ENCODE results near the gene CYBC1.

Gene CYBC1

DNA sequence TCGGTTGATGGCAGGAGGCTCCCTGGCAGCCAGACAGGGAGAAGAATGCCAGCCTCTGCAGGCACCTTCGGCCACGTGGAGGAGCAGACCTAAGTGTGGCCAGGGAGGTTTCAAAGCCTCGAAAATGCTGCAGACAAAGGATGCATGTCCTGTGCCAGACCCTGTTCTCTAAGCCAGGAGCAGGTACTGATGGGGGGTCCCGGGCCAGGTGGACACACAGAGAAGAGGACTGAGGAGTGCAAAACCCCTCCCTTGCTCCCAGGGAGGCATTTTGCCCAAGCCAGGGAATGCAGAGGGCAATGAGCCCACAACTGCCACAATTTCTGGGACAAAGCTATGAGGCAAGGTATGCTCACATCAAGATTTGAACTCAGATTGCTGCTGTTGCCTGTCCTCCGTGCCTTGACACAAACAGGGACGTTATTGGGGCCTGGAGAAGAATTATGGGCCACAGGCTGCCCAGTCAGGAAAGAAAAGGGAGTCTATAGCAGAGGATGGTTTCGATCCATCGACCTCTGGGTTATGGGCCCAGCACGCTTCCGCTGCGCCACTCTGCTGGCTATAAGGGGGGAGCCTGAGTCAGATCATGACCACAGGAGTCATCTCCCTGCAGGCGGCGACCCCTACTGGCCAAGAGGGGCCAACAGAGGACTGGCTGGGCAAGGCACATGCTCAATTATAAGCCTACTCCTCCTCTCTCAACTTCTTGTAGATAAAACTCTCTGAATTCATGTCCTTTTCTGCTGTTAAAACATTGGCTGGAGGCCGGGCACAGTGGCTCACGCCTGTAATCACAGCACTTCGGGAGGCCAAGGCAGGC, 43.9 kb upstream of the CYBC1 start (continued):
- TF ChIP-seq, protein P1, sequence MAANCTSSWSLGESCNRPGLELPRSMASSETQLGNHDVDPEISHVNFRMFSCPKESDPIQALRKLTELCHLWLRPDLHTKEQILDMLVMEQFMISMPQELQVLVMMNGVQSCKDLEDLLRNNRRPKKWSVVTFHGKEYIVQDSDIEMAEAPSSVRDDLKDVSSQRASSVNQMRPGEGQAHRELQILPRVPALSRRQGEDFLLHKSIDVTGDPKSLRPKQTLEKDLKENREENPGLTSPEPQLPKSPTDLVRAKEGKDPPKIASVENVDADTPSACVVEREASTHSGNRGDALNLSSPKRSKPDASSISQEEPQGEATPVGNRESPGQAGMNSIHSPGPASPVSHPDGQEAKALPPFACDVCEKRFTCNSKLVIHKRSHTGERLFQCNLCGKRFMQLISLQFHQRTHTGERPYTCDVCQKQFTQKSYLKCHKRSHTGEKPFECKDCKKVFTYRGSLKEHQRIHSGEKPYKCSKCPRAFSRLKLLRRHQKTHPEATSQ (tag by site-specific recombination; IDR thresholded peaks at IDR 0.05): 0 out of 2 replicates have a peak, but pooled peaks have one; percentile 10
- peak; percentile 52; the same call in 1 of the 2 replicates for TF ChIP-seq ZNF416 (tag by site-specific recombination; IDR thresholded peaks at IDR 0.05)
- peak; percentile 82; the same call in 1 of the 2 replicates for TF ChIP-seq MZF1 (tag by site-specific recombination; IDR thresholded peaks at IDR 0.05; ENCODE audit: borderline replicate concordance)
- TF ChIP-seq ZNF629 (tag by site-specific recombination; IDR thresholded peaks at IDR 0.05): peak; percentile 89
- TF ChIP-seq SALL2 (tag by site-specific recombination; IDR thresholded peaks at IDR 0.05; ENCODE audit: borderline replicate concordance): 0 out of 2 replicates have a peak, but pooled peaks have one; percentile 78
- TF ChIP-seq, protein P2, sequence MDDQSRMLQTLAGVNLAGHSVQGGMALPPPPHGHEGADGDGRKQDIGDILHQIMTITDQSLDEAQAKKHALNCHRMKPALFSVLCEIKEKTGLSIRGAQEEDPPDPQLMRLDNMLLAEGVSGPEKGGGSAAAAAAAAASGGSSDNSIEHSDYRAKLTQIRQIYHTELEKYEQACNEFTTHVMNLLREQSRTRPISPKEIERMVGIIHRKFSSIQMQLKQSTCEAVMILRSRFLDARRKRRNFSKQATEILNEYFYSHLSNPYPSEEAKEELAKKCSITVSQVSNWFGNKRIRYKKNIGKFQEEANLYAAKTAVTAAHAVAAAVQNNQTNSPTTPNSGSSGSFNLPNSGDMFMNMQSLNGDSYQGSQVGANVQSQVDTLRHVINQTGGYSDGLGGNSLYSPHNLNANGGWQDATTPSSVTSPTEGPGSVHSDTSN (CRISPR knock-in tag; IDR thresholded peaks at IDR 0.05): 0 out of 2 replicates have a peak, but pooled peaks have one; percentile 52
- TF ChIP-seq ZNF837 (tag by site-specific recombination; IDR thresholded peaks at IDR 0.05): no peak
- TF ChIP-seq ZNF792 (tag by site-specific recombination; IDR thresholded peaks at IDR 0.05): peak; percentile 33; the same call in 1 of the 2 replicates
- TF ChIP-seq ZNF776 (tag by site-specific recombination; IDR thresholded peaks at IDR 0.05; ENCODE audit: borderline replicate concordance): no peak
- TF ChIP-seq ZNF112 (tag by site-specific recombination; IDR thresholded peaks at IDR 0.05): no peak
- TF ChIP-seq ZBTB20 (tag by site-specific recombination; IDR thresholded peaks at IDR 0.05): peak; percentile 92
- TF ChIP-seq ZNF558 (tag by site-specific recombination; IDR thresholded peaks at IDR 0.05): peak; percentile 72; the same call in 1 of the 2 replicates
- peak; percentile 88 for TF ChIP-seq ZNF768 (tag by site-specific recombination; IDR thresholded peaks at IDR 0.05)
- peak; percentile 66 for TF ChIP-seq ZIC2 (tag by site-specific recombination; IDR thresholded peaks at IDR 0.05)
- peak; percentile 98 for TF ChIP-seq ZBTB48 (tag by site-specific recombination; IDR thresholded peaks at IDR 0.05)
- TF ChIP-seq ZNF830 (tag by site-specific recombination; IDR thresholded peaks at IDR 0.05; ENCODE audit: low read depth): no peak
- TF ChIP-seq, protein P3, sequence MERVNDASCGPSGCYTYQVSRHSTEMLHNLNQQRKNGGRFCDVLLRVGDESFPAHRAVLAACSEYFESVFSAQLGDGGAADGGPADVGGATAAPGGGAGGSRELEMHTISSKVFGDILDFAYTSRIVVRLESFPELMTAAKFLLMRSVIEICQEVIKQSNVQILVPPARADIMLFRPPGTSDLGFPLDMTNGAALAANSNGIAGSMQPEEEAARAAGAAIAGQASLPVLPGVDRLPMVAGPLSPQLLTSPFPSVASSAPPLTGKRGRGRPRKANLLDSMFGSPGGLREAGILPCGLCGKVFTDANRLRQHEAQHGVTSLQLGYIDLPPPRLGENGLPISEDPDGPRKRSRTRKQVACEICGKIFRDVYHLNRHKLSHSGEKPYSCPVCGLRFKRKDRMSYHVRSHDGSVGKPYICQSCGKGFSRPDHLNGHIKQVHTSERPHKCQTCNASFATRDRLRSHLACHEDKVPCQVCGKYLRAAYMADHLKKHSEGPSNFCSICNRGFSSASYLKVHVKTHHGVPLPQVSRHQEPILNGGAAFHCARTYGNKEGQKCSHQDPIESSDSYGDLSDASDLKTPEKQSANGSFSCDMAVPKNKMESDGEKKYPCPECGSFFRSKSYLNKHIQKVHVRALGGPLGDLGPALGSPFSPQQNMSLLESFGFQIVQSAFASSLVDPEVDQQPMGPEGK (tag by site-specific recombination; IDR thresholded peaks at IDR 0.05): peak; percentile 91
- no peak for TF ChIP-seq MEIS1 (CRISPR knock-in tag; IDR thresholded peaks at IDR 0.05; ENCODE audit: borderline replicate concordance)
- no peak for TF ChIP-seq ZNF514 (tag by site-specific recombination; IDR thresholded peaks at IDR 0.05)
- peak; percentile 28; the same call in 1 of the 2 replicates for TF ChIP-seq ZNF664 (tag by site-specific recombination; IDR thresholded peaks at IDR 0.05)
- TF ChIP-seq, protein P4, sequence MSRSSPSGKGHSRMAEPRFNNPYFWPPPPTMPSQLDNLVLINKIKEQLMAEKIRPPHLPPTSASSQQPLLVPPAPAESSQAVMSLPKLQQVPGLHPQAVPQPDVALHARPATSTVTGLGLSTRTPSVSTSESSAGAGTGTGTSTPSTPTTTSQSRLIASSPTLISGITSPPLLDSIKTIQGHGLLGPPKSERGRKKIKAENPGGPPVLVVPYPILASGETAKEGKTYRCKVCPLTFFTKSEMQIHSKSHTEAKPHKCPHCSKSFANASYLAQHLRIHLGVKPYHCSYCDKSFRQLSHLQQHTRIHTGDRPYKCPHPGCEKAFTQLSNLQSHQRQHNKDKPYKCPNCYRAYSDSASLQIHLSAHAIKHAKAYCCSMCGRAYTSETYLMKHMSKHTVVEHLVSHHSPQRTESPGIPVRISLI (tag by site-specific recombination; IDR thresholded peaks at IDR 0.05): no peak
- peak; percentile 41 for TF ChIP-seq ZNF341 (tag by site-specific recombination; IDR thresholded peaks at IDR 0.05; ENCODE audit: low read depth)
- peak; percentile 70 for TF ChIP-seq ZNF654 (tag by site-specific recombination; IDR thresholded peaks at IDR 0.05; ENCODE audit: low read depth)
- TF ChIP-seq, protein P5, sequence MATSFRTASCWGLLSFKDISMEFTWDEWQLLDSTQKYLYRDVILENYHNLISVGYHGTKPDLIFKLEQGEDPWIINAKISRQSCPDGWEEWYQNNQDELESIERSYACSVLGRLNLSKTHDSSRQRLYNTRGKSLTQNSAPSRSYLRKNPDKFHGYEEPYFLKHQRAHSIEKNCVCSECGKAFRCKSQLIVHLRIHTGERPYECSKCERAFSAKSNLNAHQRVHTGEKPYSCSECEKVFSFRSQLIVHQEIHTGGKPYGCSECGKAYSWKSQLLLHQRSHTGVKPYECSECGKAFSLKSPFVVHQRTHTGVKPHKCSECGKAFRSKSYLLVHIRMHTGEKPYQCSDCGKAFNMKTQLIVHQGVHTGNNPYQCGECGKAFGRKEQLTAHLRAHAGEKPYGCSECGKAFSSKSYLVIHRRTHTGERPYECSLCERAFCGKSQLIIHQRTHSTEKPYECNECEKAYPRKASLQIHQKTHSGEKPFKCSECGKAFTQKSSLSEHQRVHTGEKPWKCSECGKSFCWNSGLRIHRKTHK (tag by site-specific recombination; IDR thresholded peaks at IDR 0.05): no peak
- no peak for TF ChIP-seq ZNF658 (tag by site-specific recombination; IDR thresholded peaks at IDR 0.05)
- peak; percentile 69 for TF ChIP-seq BCL11B (tag by site-specific recombination; IDR thresholded peaks at IDR 0.05; ENCODE audit: low read depth)
- TF ChIP-seq FEZF1 (tag by site-specific recombination; IDR thresholded peaks at IDR 0.05): peak; percentile 26; the same call in 1 of the 2 replicates
- no peak for TF ChIP-seq EGR2 (tag by site-specific recombination; IDR thresholded peaks at IDR 0.05; ENCODE audit: low read depth)
- TF ChIP-seq ZNF510 (tag by site-specific recombination; IDR thresholded peaks at IDR 0.05; ENCODE audit: insufficient replicate concordance): no peak
- TF ChIP-seq SP7 (tag by site-specific recombination; IDR thresholded peaks at IDR 0.05): peak; percentile 93
- TF ChIP-seq ZNF571 (tag by site-specific recombination; IDR thresholded peaks at IDR 0.05): no peak
- TF ChIP-seq ZNF530 (tag by site-specific recombination; IDR thresholded peaks at IDR 0.05; ENCODE audit: low read depth): no peak
- TF ChIP-seq ZNF791 (tag by site-specific recombination; IDR thresholded peaks at IDR 0.05): no peak
- TF ChIP-seq ZNF138 (tag by site-specific recombination; IDR thresholded peaks at IDR 0.05; ENCODE audit: borderline replicate concordance): no peak
